NCI-H524 (cell line): Measurements from ENCODE around the gene CYB5A.

ENCODE experiments used
- DNase-seq, 2 experiments: peaks; one replicate each; lab custom pipeline; 2025; lab: John Stamatoyannopoulos, UW

CYB5A gene

DNA sequence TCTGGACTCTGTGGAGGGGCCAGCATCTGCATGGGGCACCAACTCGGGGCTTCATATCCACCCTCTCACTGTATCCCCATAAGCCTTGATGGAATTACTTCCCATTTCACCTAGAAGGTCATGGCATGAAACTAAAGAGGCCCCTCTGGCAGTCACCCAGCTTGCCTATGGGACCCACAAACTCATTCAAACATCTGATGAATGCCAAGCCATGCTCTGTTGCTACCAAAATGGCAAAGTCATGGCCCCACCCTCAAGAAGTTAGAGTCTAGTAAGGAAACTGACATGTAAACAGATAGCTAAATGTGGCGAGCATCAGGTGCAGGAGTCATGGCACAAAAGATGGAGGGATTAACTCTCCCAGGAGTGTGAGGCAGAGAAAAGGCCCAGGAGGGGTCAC, 14.5 kb downstream of the CYB5A start:
- no peak for DNase-seq

DNA sequence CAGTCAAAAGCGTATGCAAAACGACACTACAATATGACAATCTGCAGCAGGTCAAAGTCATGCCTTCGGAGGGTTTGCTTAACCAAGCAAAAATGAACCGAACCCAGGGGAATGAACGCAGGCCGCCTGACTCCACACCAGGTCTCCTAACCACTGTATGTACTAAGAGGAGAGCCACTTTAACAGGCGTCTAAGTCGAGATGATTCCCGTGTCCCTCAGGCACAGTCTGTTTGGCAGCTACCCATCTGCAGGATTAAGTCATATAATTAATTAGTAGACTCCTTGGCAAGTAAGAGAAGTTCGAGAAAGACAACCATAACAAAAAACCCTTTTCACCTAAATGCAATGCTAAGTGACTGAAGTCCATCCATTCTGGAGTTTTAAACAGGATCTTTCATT, 15.2 kb downstream of the CYB5A start:
- peak in 1 of 2 experiments; percentile 4 for DNase-seq

DNA sequence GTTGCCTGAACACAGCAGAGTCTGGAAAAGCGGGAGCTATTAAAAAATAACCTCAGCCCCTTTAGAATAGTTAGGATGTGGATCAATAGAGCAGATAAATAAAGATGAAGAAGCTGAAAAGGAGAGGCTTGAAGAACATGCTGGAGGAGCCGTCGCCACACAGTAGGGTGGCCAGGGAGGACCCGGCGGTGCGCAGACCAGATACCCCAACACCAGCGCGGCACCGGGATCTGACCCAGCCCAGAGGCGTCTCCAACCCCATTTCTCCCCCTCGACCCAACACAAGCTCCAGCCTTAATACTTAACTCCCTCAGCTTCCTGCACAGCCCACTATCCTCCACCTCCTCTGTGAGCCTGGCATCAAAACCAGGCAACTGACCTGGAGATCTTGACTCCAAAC, 16.0 kb downstream of the CYB5A start:
- DNase-seq, result no peak

DNA sequence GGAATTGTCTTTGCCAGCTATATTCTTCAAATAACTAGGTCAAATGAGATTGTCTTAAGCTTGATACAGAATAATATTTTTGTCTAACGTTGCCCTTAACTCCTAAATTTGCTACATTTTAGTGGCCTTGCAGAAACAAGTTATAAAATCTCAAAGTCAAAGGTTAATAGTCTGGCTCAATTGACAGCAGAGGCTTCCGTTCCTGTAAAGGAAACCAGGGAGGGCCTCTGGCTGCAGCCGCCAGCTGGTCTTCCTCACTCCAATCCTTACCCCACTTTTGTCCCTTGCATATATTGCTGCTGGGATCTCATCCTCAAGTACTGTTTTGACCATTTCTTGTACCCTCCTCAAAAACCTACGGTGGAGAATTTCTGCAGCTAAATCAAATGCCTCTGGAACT, 17.1 kb downstream of the CYB5A start:
- no peak for DNase-seq

DNA sequence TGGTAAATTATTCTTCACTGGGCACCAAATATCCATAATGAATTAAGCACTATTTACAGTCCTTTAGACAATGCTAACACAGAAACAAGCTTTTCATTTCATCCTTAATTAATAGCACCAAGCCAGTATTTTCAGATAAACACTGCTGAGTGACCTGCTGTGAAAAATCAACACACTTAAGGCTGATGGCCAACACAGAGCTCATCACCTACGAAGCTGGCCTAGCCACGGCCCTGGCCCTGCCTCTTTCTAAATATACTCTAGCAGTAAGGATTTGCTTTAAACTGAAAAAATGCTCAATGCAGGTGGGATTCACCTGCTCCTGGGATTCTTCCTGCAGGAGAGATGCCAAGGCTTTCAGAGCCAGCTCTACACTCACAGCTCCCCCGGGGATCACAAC, 18.4 kb downstream of the CYB5A start:
- no peak for DNase-seq

DNA sequence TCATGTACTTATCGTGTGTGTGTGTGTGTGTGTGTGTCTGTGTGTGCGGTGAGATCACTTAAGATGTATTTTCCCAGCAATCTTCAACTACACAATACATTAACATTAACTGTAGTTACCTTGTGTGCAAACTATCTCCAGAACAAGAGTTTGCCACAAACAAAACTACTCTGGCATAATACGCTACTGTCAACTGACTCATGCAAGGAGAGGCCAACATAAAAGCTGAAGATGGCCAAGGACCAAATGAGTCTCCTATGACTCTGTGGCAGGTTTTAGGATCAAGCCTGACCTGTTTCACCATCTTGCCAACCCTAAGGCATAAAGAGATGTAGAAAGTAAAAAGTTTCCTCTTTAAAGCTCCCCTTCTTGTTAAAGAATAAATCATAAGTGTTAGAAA, 20.1 kb downstream of the CYB5A start:
- DNase-seq, result no peak

DNA sequence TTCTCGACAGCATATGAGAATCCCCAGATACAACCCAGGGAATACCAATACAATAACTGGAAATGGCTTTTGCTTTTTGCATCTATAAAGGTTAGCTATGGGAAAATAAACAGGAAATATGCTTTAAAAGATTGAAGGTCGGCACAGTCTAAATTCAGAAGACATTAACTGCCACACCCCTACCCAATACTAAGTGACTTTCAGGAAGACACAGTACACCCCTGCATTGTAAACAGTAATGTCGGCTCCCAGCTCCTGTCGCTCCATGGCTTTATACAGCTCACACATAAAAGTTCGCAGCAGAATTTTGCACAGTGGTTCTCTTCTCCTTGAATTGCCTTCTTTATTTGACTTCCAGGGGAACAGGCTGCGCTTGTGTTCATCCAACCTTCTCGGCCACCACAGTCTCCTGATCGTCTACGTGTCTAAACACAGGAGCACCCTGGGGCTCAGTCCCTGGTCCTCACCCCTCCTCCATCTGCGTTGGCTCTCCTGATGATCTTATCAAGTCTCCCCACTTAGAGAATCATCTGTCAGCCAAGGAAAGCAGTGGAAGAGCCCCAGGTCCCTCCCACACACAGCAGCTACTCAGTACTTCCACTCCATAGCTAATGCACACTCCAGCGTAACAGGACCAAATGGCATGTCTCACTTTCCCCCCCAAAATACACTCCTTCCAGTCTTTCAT, 22.7 kb downstream of the CYB5A start:
- no peak for DNase-seq

DNA sequence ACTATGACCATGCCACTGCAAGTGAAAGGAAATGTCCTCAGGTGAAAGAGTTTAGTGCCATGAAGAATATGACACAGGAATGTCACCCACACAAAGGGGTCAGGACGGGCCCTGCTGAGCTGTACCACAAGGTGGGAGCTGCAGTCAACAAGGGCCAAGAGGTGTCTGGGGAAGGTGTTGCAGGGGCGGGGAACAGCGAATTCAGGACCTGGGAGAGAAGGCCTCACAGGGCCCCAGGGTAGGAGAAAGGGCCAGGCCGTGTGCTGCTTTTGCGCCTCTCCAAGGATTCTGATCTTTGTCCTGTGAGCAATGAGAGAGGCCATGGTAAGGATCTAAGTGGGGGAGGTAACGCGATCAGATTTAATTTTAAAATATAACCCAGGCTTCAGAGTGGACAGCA, 23.6 kb downstream of the CYB5A start:
- no peak for DNase-seq

DNA sequence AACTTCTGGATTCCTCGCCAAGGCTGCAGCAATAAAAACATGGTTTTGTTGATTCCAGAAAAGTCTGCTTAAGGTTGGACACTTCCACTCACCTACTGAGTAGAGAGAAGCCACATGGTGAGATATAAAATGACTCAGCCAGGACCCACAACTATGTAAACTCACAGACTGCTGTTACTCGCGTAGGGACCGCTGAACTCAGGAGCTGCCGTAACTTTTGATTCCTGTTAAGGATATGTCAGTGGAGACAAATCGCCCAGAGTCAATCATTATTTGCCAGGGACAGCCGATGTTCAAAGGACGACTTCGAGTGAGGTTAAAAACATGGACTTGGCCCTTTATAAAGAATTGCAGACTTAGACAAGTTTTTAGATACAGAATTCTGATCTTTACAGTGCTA, 25.6 kb downstream of the CYB5A start:
- DNase-seq, result no peak

DNA sequence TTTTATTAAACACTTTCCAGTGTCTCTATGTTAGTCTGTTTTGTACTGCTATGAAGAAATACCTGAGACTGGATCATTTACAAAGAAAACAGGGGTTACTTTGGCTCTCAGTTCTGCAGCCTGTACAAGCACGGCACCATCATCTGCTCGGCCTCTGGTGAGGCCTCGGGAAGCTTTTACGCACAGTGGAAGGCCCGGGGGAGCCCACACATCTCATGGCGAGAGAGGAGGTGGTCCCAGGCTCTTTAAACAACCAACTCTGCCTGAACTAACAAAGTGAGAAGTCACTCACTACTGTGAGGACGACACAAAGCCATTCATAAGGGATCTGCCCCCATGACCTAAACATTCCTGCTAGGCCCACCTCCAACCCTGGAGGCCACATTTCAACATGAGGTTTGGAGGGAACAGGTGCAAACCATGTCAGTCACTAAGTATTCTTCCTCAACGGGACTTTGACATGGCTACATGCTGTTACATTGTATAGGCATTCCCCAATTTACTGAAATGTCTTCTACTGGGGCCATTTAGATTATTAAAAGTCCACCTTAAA, 26.1 kb downstream of the CYB5A start:
- no peak for DNase-seq

DNA sequence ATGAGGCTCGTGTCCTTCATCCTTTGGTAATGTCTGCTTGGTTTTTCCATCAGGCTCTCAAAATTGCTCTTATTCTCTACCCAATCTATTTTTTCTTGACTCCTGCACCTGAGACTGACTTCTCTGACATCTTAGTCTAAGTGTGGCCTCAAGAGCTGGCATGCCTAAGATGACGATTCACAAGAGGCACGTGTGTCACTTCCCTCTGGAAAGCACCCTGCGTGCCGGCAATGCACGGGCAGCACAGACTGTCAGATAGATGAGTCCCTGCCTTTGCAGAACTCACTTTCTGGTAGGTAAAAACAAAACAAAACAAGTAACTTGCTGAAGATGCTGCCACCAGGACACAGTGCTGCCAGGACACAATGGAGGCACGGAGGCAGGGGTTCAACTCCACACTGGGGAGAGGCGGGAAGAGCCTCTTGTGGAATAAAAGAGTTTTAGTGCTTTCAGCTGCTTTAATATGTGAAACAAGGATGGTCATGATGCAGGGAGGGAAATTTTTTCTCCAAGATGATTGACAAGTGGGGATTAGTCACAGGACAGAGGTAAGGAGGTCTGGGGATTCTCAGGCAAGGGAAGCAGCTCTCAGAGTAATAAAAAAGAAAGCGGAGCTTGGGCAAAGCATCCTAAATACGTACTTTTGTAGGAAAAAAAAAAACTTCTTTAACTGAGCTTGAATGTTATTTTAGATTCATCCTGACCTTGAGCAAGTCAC, 27.3 kb downstream of the CYB5A start:
- no peak for DNase-seq

DNA sequence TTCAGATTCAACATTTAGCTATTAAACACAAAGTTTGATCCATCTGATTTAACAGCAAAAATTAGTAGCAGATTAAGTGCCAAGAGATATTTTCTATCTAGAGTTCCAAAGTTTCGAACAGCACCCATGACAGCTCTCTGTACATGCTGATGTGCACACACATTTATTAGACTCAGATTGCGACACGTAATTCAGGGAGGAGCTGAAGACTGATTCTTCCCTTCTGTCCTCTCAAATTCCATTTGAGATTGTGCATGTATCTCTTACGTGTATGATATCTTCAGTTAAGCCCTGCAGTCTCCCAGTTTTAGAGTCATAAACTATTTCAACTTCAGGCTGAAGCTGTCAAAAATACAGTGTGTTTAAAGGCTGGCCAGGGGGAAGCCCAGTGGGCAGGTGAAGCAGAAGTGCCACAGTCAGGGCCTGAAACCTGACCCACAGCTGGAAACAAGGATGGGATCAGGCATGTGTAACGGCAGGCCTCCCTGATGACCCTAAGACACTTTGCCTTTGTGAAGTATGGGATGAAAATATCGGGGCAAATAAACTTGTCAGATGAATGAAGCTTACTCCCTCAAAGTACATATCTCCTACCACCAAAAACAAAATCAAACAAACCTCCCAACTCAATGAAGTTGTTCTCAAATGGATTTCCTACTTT, 30.6 kb downstream of the CYB5A start:
- DNase-seq, result no peak

DNA sequence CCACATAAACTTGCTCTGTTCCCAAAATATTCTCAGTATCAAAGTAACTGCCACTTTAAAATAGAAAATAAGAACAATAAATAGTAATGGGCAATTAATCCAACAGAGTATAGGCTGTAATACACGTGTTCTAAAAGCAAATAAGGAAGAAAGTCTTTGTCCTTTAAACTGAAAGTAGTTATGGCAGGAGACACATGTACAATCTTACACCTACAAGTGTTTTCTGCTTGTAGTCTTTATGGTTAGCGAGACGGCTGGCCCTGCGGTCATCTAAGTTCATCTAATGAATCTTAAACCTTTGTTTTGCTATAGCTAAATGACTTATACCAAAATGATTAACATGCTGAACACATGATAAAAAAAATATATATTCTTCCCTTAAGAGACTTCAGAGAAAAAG, 32.4 kb downstream of the CYB5A start:
- DNase-seq, result no peak

DNA sequence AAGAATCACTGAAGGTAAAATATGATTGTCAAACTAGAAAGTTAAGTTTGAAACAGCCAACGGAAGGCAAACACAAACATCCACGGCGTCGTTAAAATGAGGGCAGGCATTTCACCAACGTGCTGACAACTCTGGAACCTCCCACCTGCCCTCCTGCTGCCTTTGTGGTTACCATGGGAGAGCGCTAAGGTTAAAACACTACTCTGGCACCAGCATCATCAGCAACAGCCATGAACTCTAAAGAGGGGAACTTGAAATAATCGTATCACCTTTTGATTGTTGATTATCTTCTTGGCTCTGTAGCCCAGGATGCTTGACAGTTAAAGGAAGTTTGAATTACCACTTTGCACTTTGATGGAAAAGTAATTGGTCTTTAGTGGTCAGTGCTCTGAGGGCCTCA, 34.7 kb downstream of the CYB5A start:
- DNase-seq, result no peak

DNA sequence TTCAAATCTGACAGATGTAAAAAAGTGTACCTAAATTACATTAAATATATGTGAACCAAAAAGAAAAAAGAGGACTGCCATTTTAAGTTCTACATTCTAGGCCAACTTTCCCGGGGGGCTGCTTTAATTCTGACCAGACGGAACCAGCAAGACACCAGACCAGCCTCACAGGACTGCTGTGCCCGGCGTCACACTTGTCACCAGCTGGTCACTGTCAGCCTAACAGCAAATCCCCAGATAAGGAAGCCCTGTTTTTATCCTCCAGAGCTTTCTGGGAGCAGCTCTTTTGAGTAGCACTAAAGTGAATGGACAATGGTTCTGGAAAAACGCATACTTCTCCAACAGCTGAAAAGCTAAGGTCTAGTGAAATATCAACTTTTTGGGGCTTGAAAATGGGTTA, 35.6 kb downstream of the CYB5A start:
- no peak for DNase-seq

DNA sequence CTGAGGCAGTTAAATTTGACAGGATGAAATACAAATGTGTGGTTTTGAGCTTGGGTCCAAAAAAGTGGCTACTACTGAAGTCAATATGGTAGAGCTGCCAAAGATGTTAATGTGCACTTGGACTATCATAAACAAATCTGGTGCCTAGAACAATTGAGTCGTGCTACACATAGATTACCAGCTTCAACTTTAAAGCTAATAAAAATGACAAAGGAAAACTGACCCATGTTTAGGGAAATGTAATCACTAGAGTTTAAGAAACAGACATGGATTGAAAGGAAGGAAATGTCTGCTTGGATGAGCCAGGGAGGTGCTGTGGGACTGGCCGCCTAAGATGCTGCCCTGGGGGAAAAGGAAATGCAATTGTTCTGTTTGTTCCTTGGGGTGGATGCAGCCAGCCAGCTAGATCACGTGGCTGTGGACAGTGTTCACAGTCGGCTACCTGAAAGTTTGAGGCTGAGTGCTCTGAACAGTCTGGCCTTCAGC, 36.6 kb downstream of the CYB5A start:
- no peak for DNase-seq

DNA sequence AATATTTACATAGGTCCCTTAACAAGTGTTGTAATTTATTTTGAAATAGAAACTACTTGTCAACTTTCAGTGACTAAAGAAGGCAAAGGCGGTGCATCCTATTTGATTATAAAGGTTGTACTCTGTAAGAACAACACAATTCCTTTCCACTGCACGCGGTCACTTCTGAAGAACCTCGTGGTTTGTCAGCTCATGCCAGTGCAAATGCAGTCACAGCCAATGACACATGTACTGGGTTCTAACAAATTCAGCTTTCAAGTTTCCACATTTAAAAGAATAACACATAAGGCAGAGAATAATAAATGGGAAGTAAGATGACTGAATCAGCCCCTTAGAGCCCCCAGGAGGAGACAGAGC, 39.7 kb downstream of the CYB5A start:
- DNase-seq, result no peak

DNA sequence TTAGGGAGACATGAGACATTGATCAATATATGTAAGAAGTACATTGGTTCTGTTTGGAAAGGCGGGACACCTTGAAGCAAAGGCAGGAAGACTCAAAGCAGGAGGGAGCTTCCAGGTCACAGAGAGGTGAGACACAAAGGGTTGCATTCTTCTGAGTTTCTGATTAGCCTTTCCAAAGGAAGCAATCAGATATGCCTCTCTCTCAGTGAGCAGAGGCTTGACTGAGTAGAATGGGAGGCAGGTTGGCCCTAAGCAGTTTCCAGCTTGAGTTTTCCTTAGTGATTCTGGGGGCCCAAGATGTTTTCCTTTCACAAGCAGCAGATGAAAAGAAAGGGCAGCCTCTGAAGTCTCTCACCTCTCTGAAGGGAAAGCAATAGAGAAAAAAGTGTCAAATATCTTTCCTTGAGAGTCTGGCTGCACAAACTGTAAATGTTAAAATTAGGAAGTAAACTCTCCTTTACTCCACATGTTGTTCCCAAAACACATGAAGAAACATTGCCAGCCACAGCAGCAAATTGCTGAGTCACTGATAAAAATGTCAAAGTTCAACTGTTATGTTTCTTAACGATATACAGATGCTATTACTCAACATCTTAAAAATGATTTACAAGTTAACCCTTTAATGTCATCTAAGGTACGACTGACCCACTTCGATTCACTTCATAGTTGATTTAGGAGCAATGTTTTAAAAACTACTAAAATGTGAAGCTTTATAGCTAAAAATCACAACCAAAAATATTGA, 40.3 kb downstream of the CYB5A start:
- no peak for DNase-seq

DNA sequence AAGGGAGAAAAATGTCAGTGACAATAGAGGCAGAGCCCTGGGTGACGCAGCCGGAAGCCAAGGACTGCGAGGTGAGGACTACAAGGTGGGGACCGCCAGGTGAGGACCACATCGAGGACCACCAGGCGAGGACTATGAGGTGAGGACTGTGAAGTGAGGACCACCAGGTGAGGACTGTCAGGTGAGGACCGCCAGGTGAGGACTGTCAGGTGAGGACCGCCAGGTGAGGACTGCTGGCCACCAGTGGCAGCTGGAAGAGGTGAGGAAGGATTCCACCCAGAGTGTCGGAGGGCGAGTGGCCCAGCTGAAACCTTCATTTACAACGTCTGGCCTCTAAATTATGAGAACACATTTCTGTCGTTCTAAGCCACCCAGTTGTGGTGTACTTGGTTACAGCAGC, 41.6 kb downstream of the CYB5A start:
- DNase-seq, result no peak

DNA sequence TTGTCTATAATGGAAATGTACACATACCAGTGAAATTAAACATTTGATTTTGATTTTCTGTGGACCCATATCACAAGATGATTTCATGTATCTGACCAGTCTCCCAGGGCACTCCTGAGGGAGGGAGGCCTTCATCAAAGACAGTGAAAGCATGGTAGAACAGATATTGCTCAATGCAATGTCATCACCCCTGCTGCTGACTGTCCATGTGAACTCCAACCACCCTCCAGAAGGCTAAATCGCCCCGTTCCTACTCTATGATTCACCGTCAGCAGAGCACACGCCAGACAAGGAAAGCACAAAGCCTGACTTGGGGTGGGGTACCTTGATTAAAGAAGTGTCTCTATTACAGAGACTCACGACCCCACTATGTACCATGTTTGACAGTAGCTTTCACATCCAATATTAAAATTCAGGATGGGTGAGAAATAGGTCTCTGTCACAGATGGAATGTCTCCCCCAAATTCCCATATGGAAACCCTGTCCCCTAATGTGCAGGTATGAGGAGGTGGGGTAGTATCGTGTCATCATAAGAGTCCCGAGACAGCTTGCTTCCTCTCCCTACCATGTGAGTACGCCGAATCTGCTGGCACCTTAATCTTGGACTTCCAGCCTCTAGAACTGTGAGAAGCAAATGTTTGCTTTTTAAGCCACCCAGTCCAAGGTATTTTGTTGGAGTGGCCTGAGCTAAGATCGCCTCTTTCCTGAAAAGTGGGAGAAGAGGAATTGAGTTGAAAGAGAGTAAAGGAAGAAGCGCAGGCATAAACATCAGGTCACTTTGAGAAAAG, 42.4 kb downstream of the CYB5A start:
- DNase-seq, result no peak

DNA sequence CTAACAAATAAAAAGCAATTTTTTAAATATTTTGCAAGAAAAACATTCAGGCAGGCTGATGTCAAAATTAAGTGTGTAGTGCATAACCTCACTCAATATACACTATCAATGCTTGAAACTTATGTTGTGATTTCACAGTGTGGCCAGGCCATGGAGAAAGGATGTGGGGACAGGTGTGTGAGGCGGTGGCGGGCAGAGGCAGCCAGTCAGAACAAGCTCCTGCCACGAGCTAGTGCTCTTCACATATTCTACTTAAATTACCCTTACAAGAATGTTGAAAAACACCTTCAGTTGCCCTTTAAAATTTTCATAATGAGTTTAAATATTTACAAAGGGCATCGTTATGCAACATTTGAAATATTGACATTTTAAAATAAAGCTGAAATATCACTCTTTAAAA, 43.2 kb downstream of the CYB5A start:
- DNase-seq, result no peak

DNA sequence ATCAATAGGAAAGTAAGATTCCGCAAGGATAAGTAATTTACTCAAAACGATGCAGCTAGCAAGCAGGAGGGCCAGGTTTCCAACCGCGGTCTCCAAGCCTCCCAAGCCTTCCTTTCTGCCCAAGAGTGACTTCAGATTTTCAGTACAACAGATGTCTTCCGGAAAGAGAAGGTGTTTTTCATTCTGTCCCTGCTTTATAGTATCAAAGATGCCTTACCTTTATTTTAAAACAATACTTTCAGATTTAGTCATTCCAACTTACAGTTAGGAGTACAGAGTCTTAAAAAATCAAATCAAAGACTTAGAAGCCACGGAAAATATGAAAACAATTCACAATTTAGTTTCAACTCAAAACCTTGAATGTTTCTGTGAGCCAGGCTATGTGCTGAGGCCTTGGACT, 43.6 kb downstream of the CYB5A start:
- DNase-seq, result no peak
